Fibroblast of the aortic adventitia (primary cell): ENCODE results near the gene SEPTIN2. TPM values are rescaled to one million over a fixed set of nuclear protein-coding genes. Genes with fewer than 3 reads are reported as not detected.

ENCODE experiments used
- DNase-seq: peaks from one replicate; pipeline ENCODE4 v3.0.0-alpha.2; 2010; ENCODE audit warnings: low read depth
- H3K4me3 ChIP-seq: 2 replicates; pipeline ENCODE4 v1.5.1; 2011; ENCODE audit warnings: low read depth, mild to moderate bottlenecking, control low read depth, low read length, moderate library complexity
- CTCF ChIP-seq: IDR thresholded peaks from 2 replicates; pipeline ENCODE4 v1.5.1; 2011; ENCODE audit warnings: mild to moderate bottlenecking, low read length, control low read depth, inconsistent platforms; ENCODE audit not compliant: insufficient read depth
- total RNA-seq: library from RNA; depleted of rRNA; stranded (reverse); fragments of >200 nt; gene quantifications from 2 replicates; pipeline ENCODE4 v1.2.3, GENCODE V29; 2012; ENCODE audit warnings: low replicate concordance

Gene SEPTIN2
- total RNA-seq, 1 donor: 546 TPM

- H3K4me3 ChIP-seq: no peak overlapping the region
- DNase-seq: no peak
- no peak for TF ChIP-seq CTCF
Observed at GRCh38 chr2:241296767-241297166, 19.0 kb upstream of the SEPTIN2 start.

GRCh38 chr2:241298673-241299072, 17.1 kb upstream of the SEPTIN2 start:
- no peak overlapping the region for H3K4me3 ChIP-seq
- no peak for TF ChIP-seq CTCF
- DNase-seq: no peak

DNA sequence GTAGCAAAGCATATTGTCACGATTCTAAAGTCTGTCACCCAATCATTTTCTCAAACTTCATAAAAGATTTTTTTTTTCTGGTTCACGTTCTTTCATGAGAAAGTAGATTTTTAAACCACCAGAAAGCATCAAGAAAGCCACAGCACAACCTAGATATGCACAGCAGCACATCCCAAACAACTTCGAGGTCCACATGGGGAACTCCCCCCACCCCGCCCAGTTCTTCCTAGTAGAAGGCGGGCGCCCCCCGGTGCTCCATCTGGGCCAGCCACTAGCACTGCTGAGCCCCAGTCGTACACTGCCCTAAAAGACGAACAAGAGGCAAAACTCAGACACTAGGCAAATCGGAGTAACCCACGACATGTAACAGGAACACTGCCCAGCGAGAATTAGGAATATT, 15.7 kb upstream of the SEPTIN2 start:
- DNase-seq: no peak
- no peak overlapping the region for H3K4me3 ChIP-seq
- no peak for TF ChIP-seq CTCF

DNA sequence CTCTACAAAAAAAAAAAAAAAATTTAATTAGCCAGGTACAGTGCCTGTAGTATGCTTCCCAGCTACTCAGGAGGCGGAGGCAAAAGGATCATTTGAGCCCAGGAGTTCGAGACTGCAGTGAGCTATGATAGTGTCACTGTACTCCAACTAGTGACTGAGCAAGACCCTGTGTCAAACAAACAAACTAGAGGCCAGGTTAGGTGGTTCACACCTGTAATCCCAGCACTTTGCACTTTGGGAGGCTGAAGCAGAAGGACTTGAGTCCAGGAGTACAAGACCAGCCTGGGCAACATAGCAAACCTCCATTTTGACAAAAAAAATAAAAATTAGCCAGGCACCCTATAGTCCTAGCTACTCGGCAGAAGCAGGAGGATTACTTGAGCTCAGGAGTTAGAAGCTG, 13.6 kb upstream of the SEPTIN2 start:
- H3K4me3 ChIP-seq: no peak overlapping the region
- DNase-seq: no peak
- no peak for TF ChIP-seq CTCF

DNA sequence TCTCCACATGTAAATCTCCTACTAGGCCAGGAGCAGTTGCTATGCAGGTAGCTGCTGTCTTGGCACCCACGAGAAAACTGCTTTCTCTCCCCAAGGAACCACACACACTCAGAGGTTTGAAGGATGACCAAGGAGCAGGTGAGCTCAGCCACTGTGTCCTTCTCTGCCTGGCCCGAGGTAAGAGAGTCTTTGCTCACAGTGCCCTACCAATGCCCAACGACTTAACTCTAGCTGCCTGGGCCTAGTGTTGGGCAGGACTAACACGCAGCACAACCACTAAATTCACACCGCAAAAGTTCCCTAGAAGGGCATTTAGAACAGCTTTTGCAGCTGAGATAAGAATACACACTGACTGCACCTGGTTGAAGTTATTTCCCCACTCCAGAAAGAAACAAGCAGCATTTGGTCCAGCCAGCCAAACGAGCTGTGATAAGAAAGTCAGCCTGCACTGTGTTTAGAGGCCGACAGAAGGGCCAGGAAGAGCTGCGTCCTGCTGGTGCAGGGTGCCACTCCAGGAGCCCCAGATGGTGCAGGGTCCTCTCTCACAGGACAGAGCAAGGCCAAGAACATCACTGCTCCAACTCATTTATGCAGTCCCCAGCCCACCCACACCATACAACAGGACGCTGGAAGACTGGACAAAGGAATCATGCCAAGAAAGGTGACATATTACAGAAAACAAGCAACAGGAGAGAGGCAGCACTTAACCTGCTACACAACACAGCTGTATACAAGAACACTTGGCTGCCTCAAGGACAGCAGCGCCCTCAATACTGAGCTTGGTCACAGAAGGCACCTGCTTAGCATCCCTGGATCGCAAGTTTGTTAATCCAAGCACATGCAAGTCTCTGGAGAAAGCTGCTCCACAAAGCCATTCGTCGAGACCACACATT, 12.7 kb upstream of the SEPTIN2 start:
- no peak for DNase-seq
- TF ChIP-seq CTCF: no peak
- H3K4me3 ChIP-seq: no peak overlapping the region

- peak; percentile 33 for DNase-seq
- no peak overlapping the region for H3K4me3 ChIP-seq
- no peak for TF ChIP-seq CTCF
Observed at GRCh38 chr2:241304039-241304670, 11.6 kb upstream of the SEPTIN2 start.
